ENCODE measurements around the gene THSD4. TPM values are rescaled to one million over a fixed set of nuclear protein-coding genes. Genes with fewer than 3 reads are reported as not detected.

The THSD4 gene
- total RNA-seq, 1 donor: 15.6 TPM

DNA sequence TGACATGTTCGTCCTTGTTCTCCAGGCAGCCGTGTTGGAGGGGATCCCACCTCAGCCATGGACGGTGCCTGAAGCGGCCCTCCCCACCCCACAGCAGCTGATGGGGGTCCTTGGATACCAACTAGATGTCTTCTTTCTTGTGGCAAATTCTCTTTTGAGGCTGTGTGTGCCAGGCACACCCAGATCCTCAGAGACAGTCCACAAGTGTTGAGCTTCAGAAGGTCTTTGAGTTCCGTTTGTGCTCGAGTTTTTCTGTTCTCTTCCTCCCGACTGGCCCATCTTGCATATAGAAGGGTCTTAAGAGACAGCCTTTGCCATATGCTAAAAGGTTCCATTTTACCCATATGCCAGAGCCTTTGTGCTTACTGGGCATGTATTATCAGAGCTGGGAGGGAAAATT lies 227.4 kb downstream of the THSD4 start:
- no peaks in the 10 kb centered on the region for H3K9me3 ChIP-seq (ENCODE audit: low read depth, low read length)
- TF ChIP-seq, protein P1, sequence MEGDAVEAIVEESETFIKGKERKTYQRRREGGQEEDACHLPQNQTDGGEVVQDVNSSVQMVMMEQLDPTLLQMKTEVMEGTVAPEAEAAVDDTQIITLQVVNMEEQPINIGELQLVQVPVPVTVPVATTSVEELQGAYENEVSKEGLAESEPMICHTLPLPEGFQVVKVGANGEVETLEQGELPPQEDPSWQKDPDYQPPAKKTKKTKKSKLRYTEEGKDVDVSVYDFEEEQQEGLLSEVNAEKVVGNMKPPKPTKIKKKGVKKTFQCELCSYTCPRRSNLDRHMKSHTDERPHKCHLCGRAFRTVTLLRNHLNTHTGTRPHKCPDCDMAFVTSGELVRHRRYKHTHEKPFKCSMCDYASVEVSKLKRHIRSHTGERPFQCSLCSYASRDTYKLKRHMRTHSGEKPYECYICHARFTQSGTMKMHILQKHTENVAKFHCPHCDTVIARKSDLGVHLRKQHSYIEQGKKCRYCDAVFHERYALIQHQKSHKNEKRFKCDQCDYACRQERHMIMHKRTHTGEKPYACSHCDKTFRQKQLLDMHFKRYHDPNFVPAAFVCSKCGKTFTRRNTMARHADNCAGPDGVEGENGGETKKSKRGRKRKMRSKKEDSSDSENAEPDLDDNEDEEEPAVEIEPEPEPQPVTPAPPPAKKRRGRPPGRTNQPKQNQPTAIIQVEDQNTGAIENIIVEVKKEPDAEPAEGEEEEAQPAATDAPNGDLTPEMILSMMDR (IDR thresholded peaks at IDR 0.05; ENCODE audit: extremely low read depth, low read depth, low read length): no peak
- no peak overlapping the region for H3K4me2 ChIP-seq (ENCODE audit: insufficient read depth, low read length)
- H3K27ac ChIP-seq (ENCODE audit: low read depth, low read length): no peak overlapping the region
- H4K20me1 ChIP-seq (ENCODE audit: insufficient read depth, low read length): no peaks in the 10 kb centered on the region
- DNase-seq (ENCODE audit: insufficient read length, low spot score, missing footprints): no peak
- no peaks in the 10 kb centered on the region for H3K36me3 ChIP-seq (ENCODE audit: insufficient read depth, low read length)
- H3K4me3 ChIP-seq (ENCODE audit: insufficient read depth, low read length): no peak overlapping the region
- no peak overlapping the region for H2AFZ ChIP-seq (ENCODE audit: low read length)
- H3K79me2 ChIP-seq (ENCODE audit: insufficient read depth, low read length): no peaks in the 10 kb centered on the region
- no peaks in the 10 kb centered on the region for H3K27me3 ChIP-seq (ENCODE audit: insufficient read depth, low read length)
- H3K4me1 ChIP-seq (ENCODE audit: insufficient read depth, low read length): peaks cover under 1% of the 10 kb centered on the region

- Histone ChIP-seq H3K27me3 (ENCODE audit: insufficient read depth, low read length) (no peaks in the 10 kb centered on the region), H3K27ac (ENCODE audit: low read depth, low read length) (no peak overlapping the region)
- TF ChIP-seq, protein P1 (IDR thresholded peaks at IDR 0.05; ENCODE audit: extremely low read depth, low read depth, low read length): no peak
Observed at GRCh38 chr15:71344316-71344715, 229.0 kb downstream of the THSD4 start.

DNA sequence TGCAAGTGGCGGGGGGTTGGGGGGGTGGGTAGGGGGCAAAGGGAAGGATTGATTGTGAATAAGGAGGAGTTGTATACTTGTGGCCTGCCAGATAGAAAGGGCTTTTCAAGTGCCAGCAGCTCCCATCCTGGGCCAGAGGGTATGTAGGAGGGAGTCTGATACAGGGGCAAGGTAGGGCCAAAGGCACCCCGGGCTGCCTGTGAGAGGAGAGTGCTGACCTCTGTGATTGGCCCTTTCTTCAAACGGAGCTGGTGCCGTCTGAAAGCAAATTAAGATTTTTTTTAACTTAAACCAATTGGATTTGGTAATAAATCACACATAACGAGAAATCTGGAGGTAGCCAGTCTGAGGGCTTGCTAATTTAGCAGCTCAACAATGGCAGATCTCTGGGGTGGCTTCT lies 229.9 kb downstream of the THSD4 start:
- Histone ChIP-seq H3K36me3 (ENCODE audit: insufficient read depth, low read length) (no peaks in the 10 kb centered on the region), H3K4me2 (ENCODE audit: insufficient read depth, low read length) (no peak overlapping the region)

More at GRCh38 chr15:71344316-71344715, 229.0 kb downstream of the THSD4 start:
- no peaks in the 10 kb centered on the region for H4K20me1 ChIP-seq (ENCODE audit: insufficient read depth, low read length)
- H3K36me3 ChIP-seq (ENCODE audit: insufficient read depth, low read length): no peaks in the 10 kb centered on the region
- H3K4me1 ChIP-seq (ENCODE audit: insufficient read depth, low read length): no peaks in the 10 kb centered on the region
- H3K79me2 ChIP-seq (ENCODE audit: insufficient read depth, low read length): no peaks in the 10 kb centered on the region
- H2AFZ ChIP-seq (ENCODE audit: low read length): no peak overlapping the region
- H3K9me3 ChIP-seq (ENCODE audit: low read depth, low read length): no peaks in the 10 kb centered on the region
- no peak overlapping the region for H3K4me2 ChIP-seq (ENCODE audit: insufficient read depth, low read length)
- H3K4me3 ChIP-seq (ENCODE audit: insufficient read depth, low read length): no peak overlapping the region
- no peak for DNase-seq (ENCODE audit: insufficient read length, low spot score, missing footprints)

DNA sequence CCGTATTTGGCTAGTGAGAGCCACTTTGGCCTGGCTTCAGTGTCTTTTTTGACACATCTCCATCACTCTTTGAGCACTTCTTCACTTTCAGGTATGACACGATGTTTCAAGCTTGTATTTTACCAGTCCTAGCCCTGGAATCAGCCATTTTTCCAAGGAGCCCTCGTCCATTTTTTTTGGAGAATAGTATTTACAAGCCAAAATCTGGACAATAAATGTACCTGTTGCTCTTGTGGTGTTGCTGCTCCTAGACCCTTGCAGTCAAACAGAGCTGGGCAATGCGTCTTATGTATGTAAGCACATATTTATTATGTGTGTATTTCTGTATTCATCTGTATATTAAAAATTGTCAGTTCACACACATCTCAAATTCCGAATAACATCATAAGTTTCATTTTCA lies 231.2 kb downstream of the THSD4 start:
- Histone ChIP-seq H3K4me3 (ENCODE audit: insufficient read depth, low read length) (no peak overlapping the region), H4K20me1 (ENCODE audit: insufficient read depth, low read length) (no peaks in the 10 kb centered on the region), H2AFZ (ENCODE audit: low read length) (no peak overlapping the region), H3K9me3 (ENCODE audit: low read depth, low read length) (no peaks in the 10 kb centered on the region), H3K36me3 (ENCODE audit: insufficient read depth, low read length) (no peaks in the 10 kb centered on the region), H3K27me3 (ENCODE audit: insufficient read depth, low read length) (no peaks in the 10 kb centered on the region), H3K4me2 (ENCODE audit: insufficient read depth, low read length) (no peak overlapping the region), H3K27ac (ENCODE audit: low read depth, low read length) (no peak overlapping the region), H3K4me1 (ENCODE audit: insufficient read depth, low read length) (no peaks in the 10 kb centered on the region), H3K79me2 (ENCODE audit: insufficient read depth, low read length) (no peaks in the 10 kb centered on the region)
- DNase-seq (ENCODE audit: insufficient read length, low spot score, missing footprints): no peak
- TF ChIP-seq, protein P1 (IDR thresholded peaks at IDR 0.05; ENCODE audit: extremely low read depth, low read depth, low read length): no peak

More for the DNA sequence above, 229.9 kb downstream of the THSD4 start:
- no peak for DNase-seq (ENCODE audit: insufficient read length, low spot score, missing footprints)
- no peaks in the 10 kb centered on the region for H3K4me1 ChIP-seq (ENCODE audit: insufficient read depth, low read length)
- no peaks in the 10 kb centered on the region for H4K20me1 ChIP-seq (ENCODE audit: insufficient read depth, low read length)
- no peak overlapping the region for H3K4me3 ChIP-seq (ENCODE audit: insufficient read depth, low read length)
- no peaks in the 10 kb centered on the region for H3K27me3 ChIP-seq (ENCODE audit: insufficient read depth, low read length)
- H3K9me3 ChIP-seq (ENCODE audit: low read depth, low read length): no peaks in the 10 kb centered on the region
- no peak overlapping the region for H3K27ac ChIP-seq (ENCODE audit: low read depth, low read length)
- no peaks in the 10 kb centered on the region for H3K79me2 ChIP-seq (ENCODE audit: insufficient read depth, low read length)
- TF ChIP-seq, protein P1 (IDR thresholded peaks at IDR 0.05; ENCODE audit: extremely low read depth, low read depth, low read length): no peak
- no peak overlapping the region for H2AFZ ChIP-seq (ENCODE audit: low read length)
